HepG2 (cell line): Measurements from ENCODE around the gene OS9. TPM values are rescaled to one million over a fixed set of nuclear protein-coding genes. Genes with fewer than 3 reads are reported as not detected.

Experiments
- ADNP ChIP-seq: sonication (generic); formaldehyde crosslinking; IDR thresholded peaks from 2 replicates; pipeline ENCODE4 v1.4.0; 2020; ENCODE audit warnings: missing genetic modification reagents
- BORCS8-MEF2B ChIP-seq: sonication (generic); formaldehyde crosslinking; IDR thresholded peaks from 2 replicates; pipeline ENCODE4 v1.8.0; 2022; ENCODE audit warnings: mild to moderate bottlenecking, missing genetic modification reagents
- CREB3 ChIP-seq: sonication (generic); formaldehyde crosslinking; IDR thresholded peaks from 2 replicates; pipeline ENCODE4 v1.5.0; 2020; ENCODE audit warnings: missing genetic modification reagents
- KDM5B ChIP-seq: sonication (generic); formaldehyde crosslinking; IDR thresholded peaks from 2 replicates; pipeline ENCODE4 v1.4.0; 2020; ENCODE audit warnings: missing genetic modification reagents, mild to moderate bottlenecking, borderline replicate concordance
- MED8 ChIP-seq: sonication (generic); formaldehyde crosslinking; IDR thresholded peaks from 2 replicates; pipeline ENCODE4 v1.8.1; 2023; ENCODE audit warnings: mild to moderate bottlenecking, missing genetic modification reagents; ENCODE audit not compliant: insufficient replicate concordance
- MYC ChIP-seq: sonication (generic); formaldehyde crosslinking; IDR thresholded peaks from 2 replicates; pipeline ENCODE4 v1.9.0; 2021; ENCODE audit warnings: missing genetic modification reagents, borderline replicate concordance
- PRMT3 ChIP-seq: sonication (generic); formaldehyde crosslinking; IDR thresholded peaks from 2 replicates; pipeline ENCODE4 v1.8.1; 2022; ENCODE audit warnings: low read depth, mild to moderate bottlenecking, moderate library complexity, missing genetic modification reagents, borderline replicate concordance
- RARA ChIP-seq: IDR thresholded peaks from 2 replicates; pipeline ENCODE4 v1.6.1; 2016; ENCODE audit warnings: missing genetic modification reagents, missing compliant biosample characterization
- ZBTB3 ChIP-seq: sonication (generic); formaldehyde crosslinking; IDR thresholded peaks from 2 replicates; pipeline ENCODE4 v1.4.0; 2020; ENCODE audit warnings: low read depth, mild to moderate bottlenecking, moderate library complexity, missing genetic modification reagents, borderline replicate concordance
- ZC3H4 ChIP-seq: sonication (generic); formaldehyde crosslinking; IDR thresholded peaks from 2 replicates; pipeline ENCODE4 v1.4.0; 2020; ENCODE audit warnings: missing genetic modification reagents, borderline replicate concordance
- ZNF264 ChIP-seq: sonication (generic); formaldehyde crosslinking; IDR thresholded peaks from 2 replicates; pipeline ENCODE4 v1.4.0; 2020; ENCODE audit warnings: missing genetic modification reagents
- ZNF615 ChIP-seq: sonication (generic); formaldehyde crosslinking; IDR thresholded peaks from 2 replicates; pipeline ENCODE4 v1.5.0; 2020; ENCODE audit warnings: mild to moderate bottlenecking, missing genetic modification reagents, borderline replicate concordance
- ZNF710 ChIP-seq: sonication (generic); formaldehyde crosslinking; IDR thresholded peaks from 2 replicates; pipeline ENCODE4 v1.5.0; 2020; ENCODE audit warnings: mild to moderate bottlenecking, missing genetic modification reagents, borderline replicate concordance
- ZNF776 ChIP-seq: sonication (generic); formaldehyde crosslinking; IDR thresholded peaks from 2 replicates; pipeline ENCODE4 v1.4.0; 2020; ENCODE audit warnings: mild to moderate bottlenecking, missing genetic modification reagents
- ZNF784 ChIP-seq: sonication (generic); formaldehyde crosslinking; IDR thresholded peaks from 2 replicates; pipeline ENCODE4 v1.5.1; 2020; ENCODE audit warnings: missing genetic modification reagents, mild to moderate bottlenecking, borderline replicate concordance
- polyA plus RNA-seq, 8 experiments: library from polyadenylated mRNA; depleted of rRNA in 3 of 8; stranded (reverse) in 7 of 8; unstranded in 1 of 8; fragments of >200 nt; fragmentation: Illumina TruSeq in 4 of 8; extraction: Trizol in 4 of 8; gene quantifications; 2 replicates each; pipeline versions ENCODE4 v1.2.1 to v1.2.3, GENCODE V29; 2011 to 2016; ENCODE audit warnings: low read depth in 4 of 8, missing spikeins in 1 of 8, mixed read lengths in 1 of 8; ENCODE audit not compliant: insufficient read depth in 1 of 8
- total RNA-seq, 5 experiments: library from RNA; depleted of rRNA; stranded (reverse); fragments of >200 nt; fragmentation: Illumina TruSeq; extraction: Trizol; gene quantifications; 2 replicates each; pipeline ENCODE4 v1.2.3, GENCODE V29; 2016; ENCODE audit warnings: low read depth in 1 of 5
- TF ChIP-seq, protein P1 (sequence below): fragments of 450-650 bp; IDR thresholded peaks from 2 replicates; pipeline ENCODE4 v1.6.1; 2017
- TF ChIP-seq, protein P2 (sequence below): sonication (generic); formaldehyde crosslinking; IDR thresholded peaks from 2 replicates; pipeline ENCODE4 v1.9.0; 2021; ENCODE audit warnings: missing genetic modification reagents, borderline replicate concordance
- TF ChIP-seq, protein P3 (sequence below): sonication (generic); formaldehyde crosslinking; IDR thresholded peaks from 2 replicates; pipeline ENCODE4 v1.4.0; 2020; ENCODE audit warnings: low read depth, mild to moderate bottlenecking, missing genetic modification reagents

OS9 gene
- total and polyA plus RNA-seq, 2 of the 13 experiments (the other 11 are each of a cell fraction or from before 2014, with no cell fraction given) = 156 to 206 TPM

- TF ChIP-seq, protein P1, sequence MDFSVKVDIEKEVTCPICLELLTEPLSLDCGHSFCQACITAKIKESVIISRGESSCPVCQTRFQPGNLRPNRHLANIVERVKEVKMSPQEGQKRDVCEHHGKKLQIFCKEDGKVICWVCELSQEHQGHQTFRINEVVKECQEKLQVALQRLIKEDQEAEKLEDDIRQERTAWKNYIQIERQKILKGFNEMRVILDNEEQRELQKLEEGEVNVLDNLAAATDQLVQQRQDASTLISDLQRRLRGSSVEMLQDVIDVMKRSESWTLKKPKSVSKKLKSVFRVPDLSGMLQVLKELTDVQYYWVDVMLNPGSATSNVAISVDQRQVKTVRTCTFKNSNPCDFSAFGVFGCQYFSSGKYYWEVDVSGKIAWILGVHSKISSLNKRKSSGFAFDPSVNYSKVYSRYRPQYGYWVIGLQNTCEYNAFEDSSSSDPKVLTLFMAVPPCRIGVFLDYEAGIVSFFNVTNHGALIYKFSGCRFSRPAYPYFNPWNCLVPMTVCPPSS = no peak
- TF ChIP-seq CREB3 (CRISPR knock-in tag) (peak; percentile 80; the same call in 1 of the 2 replicates), ZNF264 (0 out of 2 replicates have a peak, but pooled peaks have one; percentile 41), RARA (CRISPR knock-in tag) (peak; percentile 16; the same call in 1 of the 2 replicates), PRMT3 (CRISPR knock-in tag) (no peak), ADNP (CRISPR knock-in tag) (no peak), KDM5B (peak; percentile 71; the same call in 1 of the 2 replicates), ZBTB3 (CRISPR knock-in tag) (no peak), MED8 (peak; percentile 76), ZNF784 (CRISPR knock-in tag) (peak; percentile 62), ZNF615 (CRISPR knock-in tag) (no peak), MYC (peak; percentile 98), ZNF776 (CRISPR knock-in tag) (peak; percentile 80; the same call in 1 of the 2 replicates), ZNF710 (CRISPR knock-in tag) (peak; percentile 66; the same call in 1 of the 2 replicates), ZC3H4 (CRISPR knock-in tag) (0 out of 2 replicates have a peak, but pooled peaks have one; percentile 49), BORCS8-MEF2B (peak; percentile 71)
- TF ChIP-seq, protein P2, sequence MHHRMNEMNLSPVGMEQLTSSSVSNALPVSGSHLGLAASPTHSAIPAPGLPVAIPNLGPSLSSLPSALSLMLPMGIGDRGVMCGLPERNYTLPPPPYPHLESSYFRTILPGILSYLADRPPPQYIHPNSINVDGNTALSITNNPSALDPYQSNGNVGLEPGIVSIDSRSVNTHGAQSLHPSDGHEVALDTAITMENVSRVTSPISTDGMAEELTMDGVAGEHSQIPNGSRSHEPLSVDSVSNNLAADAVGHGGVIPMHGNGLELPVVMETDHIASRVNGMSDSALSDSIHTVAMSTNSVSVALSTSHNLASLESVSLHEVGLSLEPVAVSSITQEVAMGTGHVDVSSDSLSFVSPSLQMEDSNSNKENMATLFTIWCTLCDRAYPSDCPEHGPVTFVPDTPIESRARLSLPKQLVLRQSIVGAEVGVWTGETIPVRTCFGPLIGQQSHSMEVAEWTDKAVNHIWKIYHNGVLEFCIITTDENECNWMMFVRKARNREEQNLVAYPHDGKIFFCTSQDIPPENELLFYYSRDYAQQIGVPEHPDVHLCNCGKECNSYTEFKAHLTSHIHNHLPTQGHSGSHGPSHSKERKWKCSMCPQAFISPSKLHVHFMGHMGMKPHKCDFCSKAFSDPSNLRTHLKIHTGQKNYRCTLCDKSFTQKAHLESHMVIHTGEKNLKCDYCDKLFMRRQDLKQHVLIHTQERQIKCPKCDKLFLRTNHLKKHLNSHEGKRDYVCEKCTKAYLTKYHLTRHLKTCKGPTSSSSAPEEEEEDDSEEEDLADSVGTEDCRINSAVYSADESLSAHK = peak; percentile 75; the same call in 1 of the 2 replicates
- TF ChIP-seq, protein P3, sequence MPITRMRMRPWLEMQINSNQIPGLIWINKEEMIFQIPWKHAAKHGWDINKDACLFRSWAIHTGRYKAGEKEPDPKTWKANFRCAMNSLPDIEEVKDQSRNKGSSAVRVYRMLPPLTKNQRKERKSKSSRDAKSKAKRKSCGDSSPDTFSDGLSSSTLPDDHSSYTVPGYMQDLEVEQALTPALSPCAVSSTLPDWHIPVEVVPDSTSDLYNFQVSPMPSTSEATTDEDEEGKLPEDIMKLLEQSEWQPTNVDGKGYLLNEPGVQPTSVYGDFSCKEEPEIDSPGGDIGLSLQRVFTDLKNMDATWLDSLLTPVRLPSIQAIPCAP = no peak; the same call in 1 of the 2 replicates
Observed at GRCh38 chr12:57751788-57752667, 58.1 kb downstream of the OS9 start, which contains the start of gene CDK4 (continued).
